RWPE2 (cell line): ENCODE measurements around the gene MBTD1.

ENCODE experiments used
- ATAC-seq: fragments of 200-7000 bp; cut with Tn5 transposase; 3 replicates; pipeline ENCODE4 v1.9.1; 2021; ENCODE audit warnings: low read depth
- DNase-seq: peaks from one replicate; pipeline ENCODE4 v3.0.0-alpha.2; 2020; ENCODE audit warnings: low spot score
- H3K27ac ChIP-seq: fragments of 450-650 bp; 2 replicates; pipeline ENCODE4 v1.5.1; 2017; ENCODE audit warnings: mild to moderate bottlenecking; ENCODE audit not compliant: poor library complexity, severe bottlenecking
- H3K27me3 ChIP-seq: fragments of 250-450 bp; sonication (Bioruptor Pico); 2 replicates; pipeline ENCODE4 v1.5.1; 2021; ENCODE audit warnings: mild to moderate bottlenecking, moderate library complexity; ENCODE audit not compliant: insufficient read depth, poor library complexity, severe bottlenecking
- H3K36me3 ChIP-seq: fragments of 250-450 bp; sonication (Bioruptor Pico); 2 replicates; pipeline ENCODE4 v1.5.1; 2020; ENCODE audit warnings: low read depth, mild to moderate bottlenecking, moderate library complexity
- H3K4me1 ChIP-seq: fragments of 250-450 bp; sonication (Bioruptor Pico); 2 replicates; pipeline ENCODE4 v1.5.1; 2021; ENCODE audit warnings: mild to moderate bottlenecking, moderate library complexity; ENCODE audit not compliant: insufficient read depth, poor library complexity, severe bottlenecking
- H3K4me3 ChIP-seq: fragments of 250-450 bp; sonication (Bioruptor Pico); 2 replicates; pipeline ENCODE4 v1.5.1; 2021; ENCODE audit warnings: mild to moderate bottlenecking, moderate library complexity; ENCODE audit not compliant: severe bottlenecking
- H3K9me3 ChIP-seq: fragments of 250-450 bp; sonication (Bioruptor Pico); 2 replicates; pipeline ENCODE4 v1.5.1; 2021; ENCODE audit warnings: mild to moderate bottlenecking, moderate library complexity; ENCODE audit not compliant: severe bottlenecking
- TF ChIP-seq, protein P1 (sequence below): fragments of 450-650 bp; IDR thresholded peaks from one replicate; pipeline ENCODE4 v1.5.1; 2017; ENCODE audit warnings: mild to moderate bottlenecking, moderate library complexity; ENCODE audit not compliant: poor library complexity, severe bottlenecking

Gene MBTD1

DNA sequence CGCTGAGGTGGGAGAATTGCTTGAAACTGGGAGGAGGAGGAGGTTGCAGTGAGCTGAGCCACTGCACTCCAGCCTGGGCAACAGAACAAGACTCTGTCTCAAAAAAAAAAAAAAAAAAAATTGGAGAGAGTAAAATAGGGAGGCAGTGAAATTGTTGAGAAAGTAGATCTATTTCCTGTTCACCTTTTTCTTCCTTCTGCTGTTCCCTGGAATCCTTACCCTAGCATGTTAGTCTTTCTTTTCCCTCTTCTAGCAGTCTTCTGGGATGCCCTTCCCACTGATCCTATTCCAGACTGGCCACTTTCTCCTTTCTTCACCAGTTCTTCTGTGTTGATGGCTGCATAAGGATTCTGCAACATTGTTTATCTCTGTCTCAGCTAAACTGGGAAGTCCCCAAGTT lies 90.5 kb downstream of the MBTD1 start:
- Histone ChIP-seq H3K36me3 (peaks cover 74% of the 10 kb centered on the region), H3K4me3 (no peak overlapping the region), H3K27ac (no peak overlapping the region), H3K4me1 (no peaks in the 10 kb centered on the region), H3K27me3 (no peaks in the 10 kb centered on the region), H3K9me3 (no peaks in the 10 kb centered on the region)
- no peak for ATAC-seq
- TF ChIP-seq, protein P1, sequence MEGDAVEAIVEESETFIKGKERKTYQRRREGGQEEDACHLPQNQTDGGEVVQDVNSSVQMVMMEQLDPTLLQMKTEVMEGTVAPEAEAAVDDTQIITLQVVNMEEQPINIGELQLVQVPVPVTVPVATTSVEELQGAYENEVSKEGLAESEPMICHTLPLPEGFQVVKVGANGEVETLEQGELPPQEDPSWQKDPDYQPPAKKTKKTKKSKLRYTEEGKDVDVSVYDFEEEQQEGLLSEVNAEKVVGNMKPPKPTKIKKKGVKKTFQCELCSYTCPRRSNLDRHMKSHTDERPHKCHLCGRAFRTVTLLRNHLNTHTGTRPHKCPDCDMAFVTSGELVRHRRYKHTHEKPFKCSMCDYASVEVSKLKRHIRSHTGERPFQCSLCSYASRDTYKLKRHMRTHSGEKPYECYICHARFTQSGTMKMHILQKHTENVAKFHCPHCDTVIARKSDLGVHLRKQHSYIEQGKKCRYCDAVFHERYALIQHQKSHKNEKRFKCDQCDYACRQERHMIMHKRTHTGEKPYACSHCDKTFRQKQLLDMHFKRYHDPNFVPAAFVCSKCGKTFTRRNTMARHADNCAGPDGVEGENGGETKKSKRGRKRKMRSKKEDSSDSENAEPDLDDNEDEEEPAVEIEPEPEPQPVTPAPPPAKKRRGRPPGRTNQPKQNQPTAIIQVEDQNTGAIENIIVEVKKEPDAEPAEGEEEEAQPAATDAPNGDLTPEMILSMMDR, result no peak
- no peak for DNase-seq

DNA sequence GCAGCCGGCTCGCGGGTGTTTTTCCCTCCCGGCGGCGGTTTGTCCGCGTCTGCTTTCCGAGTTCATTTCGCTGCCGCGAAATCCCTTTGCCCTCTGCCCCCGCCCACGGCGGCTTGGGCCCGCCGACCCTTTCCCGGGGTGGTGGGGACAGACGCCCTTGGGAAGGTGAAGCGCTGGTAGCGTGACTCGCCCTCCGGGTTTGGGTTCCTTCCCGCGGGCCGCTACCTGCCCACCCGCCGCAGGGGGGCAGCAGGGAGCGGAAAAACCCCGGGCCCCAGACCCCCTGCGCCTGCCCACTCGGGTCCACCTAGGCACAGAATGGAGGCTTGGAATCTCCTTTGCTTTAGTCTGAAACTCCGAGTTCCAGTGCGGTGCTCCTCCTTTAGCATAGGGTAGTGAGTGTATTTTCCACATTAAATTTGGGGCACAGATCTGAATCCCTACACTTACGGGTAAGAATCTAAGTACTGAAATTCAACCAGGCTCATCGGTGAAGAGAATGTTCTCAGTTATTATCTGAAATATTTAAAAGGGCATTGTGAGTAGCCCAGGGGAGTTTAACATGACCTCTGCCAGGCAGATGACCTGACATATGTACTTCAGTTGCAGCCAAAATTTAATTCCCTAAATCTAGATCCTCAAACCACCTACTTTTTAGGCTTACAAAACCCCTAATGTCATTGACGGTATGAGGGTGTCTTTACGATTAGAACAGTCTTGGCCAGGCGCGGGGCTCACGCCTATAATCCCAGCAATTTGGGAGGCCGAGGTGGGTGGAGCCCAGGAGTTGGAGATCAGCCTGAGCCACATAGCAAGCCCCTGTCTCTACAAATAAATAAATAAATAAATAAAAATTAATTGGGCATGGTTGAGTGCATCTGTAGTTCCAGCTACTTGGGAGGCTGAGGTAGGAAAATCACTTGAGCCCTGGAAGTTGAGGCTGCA lies 92.6 kb downstream of the MBTD1 start:
- peak overlapping the region; percentile 84 for H3K4me3 ChIP-seq
- H3K36me3 ChIP-seq, result peaks cover 63% of the 10 kb centered on the region

DNA sequence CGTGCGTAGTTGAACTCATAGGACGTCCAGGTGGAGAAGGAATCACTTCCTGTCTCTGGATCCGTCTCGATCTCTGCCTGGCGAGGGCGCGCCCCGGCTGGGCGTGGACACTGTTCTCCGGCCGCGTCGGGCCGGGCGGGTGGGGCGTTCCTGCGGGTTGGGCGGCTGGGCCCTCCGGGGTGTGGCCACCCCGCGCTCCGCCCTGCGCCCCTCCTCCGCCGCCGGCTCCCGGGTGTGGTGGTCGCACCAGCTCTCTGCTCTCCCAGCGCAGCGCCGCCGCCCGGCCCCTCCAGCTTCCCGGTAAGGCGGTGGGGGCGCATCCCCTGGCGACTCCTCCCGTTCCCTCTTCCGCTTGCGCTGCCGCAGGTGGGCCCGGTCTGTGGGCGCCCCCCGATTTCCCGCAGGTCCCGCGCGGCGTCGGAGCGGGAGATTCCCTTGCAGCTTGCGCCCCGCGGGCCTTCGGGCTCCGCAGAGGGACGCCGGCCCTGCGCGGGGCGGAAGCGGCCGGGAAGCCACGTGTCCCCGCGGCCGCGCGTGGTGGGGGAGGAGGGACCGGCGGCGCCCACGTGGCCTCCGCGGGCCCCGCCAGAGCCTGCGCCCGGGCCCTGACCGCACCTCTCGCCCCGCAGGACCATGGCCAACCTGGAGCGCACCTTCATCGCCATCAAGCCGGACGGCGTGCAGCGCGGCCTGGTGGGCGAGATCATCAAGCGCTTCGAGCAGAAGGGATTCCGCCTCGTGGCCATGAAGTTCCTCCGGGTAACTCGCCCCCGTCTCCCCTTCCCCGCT lies 93.5 kb downstream of the MBTD1 start, which contains the start of gene NME2:
Gene NME2 (plus strand): TSS at position 214 of the 789 bp plus-strand sequence. CDS start 420 bp downstream, at position 634.
- peak; percentile 92 for DNase-seq
- H3K36me3 ChIP-seq, result peaks cover 62% of the 10 kb centered on the region

More for the DNA sequence above, 92.6 kb downstream of the MBTD1 start:
- TF ChIP-seq, protein P1, result peak; percentile 91
- H3K4me1 ChIP-seq, result no peaks in the 10 kb centered on the region
- peak overlapping the region; percentile 77 for H3K27ac ChIP-seq
- DNase-seq (no peak), ATAC-seq (peak; percentile 40; the same call in 2 of the 3 replicates)
- no peaks in the 10 kb centered on the region for H3K27me3 ChIP-seq
- H3K9me3 ChIP-seq, result no peaks in the 10 kb centered on the region

DNA sequence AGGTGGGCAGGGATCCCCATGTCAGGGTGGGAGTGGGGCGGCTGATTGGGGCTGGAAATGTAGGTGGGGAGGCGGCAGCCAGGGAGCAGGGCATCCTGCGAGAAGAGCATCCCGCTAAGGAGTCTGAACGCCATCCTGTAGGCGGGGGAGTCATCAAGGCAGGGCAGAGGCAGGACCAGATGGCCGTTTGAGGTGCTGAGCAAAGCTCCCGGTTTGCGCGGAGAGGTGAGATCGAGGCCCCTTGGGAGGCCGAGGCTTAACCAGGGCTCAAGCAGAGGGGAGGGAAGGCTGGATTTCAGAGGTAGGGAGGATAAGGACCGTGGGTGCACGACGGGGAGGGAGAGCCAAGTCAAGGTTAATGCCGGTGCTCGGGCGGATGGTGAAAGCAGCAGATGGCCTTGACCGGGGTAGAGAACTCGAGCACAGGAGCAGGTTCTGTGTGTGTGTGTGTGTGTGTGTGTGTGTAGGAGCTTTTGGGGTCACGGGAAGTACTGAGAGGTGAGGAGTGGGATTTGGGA lies 94.1 kb downstream of the MBTD1 start:
- Histone ChIP-seq H3K27ac (peak overlapping the region; percentile 77), H3K27me3 (no peaks in the 10 kb centered on the region), H3K4me3 (peak overlapping the region; percentile 84), H3K9me3 (no peaks in the 10 kb centered on the region), H3K4me1 (no peaks in the 10 kb centered on the region), H3K36me3 (peaks cover 62% of the 10 kb centered on the region)
- ATAC-seq (peak; percentile 43), DNase-seq (peak; percentile 64)
- TF ChIP-seq, protein P1, result no peak

More for the DNA sequence above, 93.5 kb downstream of the MBTD1 start, which contains the start of gene NME2:
- Histone ChIP-seq H3K4me3 (peak within 1 kb of the TSS; percentile 84), H3K27me3 (no peaks in the 10 kb centered on the region), H3K4me1 (no peaks in the 10 kb centered on the region), H3K9me3 (no peaks in the 10 kb centered on the region), H3K27ac (peak within 1 kb of the TSS; percentile 77)
- TF ChIP-seq, protein P1, result no peak
- peak; percentile 88 for ATAC-seq
